ENCODE measurements around the gene DNAH6. TPM values are rescaled to one million over a fixed set of nuclear protein-coding genes. Genes with fewer than 3 reads are reported as not detected.

The DNAH6 gene
- total and polyA plus RNA-seq, 8 donors = 1.3 to 6.2 (median 3.6) TPM

GRCh38 chr2:84646514-84646913 is 130.2 kb downstream of the DNAH6 start:
- H3K27ac ChIP-seq = no peak overlapping the region
- H3K36me3 ChIP-seq = no peaks in the 10 kb centered on the region
- TF ChIP-seq, protein P1, sequence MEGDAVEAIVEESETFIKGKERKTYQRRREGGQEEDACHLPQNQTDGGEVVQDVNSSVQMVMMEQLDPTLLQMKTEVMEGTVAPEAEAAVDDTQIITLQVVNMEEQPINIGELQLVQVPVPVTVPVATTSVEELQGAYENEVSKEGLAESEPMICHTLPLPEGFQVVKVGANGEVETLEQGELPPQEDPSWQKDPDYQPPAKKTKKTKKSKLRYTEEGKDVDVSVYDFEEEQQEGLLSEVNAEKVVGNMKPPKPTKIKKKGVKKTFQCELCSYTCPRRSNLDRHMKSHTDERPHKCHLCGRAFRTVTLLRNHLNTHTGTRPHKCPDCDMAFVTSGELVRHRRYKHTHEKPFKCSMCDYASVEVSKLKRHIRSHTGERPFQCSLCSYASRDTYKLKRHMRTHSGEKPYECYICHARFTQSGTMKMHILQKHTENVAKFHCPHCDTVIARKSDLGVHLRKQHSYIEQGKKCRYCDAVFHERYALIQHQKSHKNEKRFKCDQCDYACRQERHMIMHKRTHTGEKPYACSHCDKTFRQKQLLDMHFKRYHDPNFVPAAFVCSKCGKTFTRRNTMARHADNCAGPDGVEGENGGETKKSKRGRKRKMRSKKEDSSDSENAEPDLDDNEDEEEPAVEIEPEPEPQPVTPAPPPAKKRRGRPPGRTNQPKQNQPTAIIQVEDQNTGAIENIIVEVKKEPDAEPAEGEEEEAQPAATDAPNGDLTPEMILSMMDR (IDR thresholded peaks at IDR 0.05) = no peak
- DNase-seq (no peak), ATAC-seq (no peak)
- H3K27me3 ChIP-seq = no peaks in the 10 kb centered on the region
- H3K4me1 ChIP-seq = no peaks in the 10 kb centered on the region
- peaks cover 0 to 3% of the 10 kb centered on the region in 2 donors for H3K9me3 ChIP-seq
- H3K4me3 ChIP-seq = no peak overlapping the region
- intact Hi-C loops (cut with DNase I) = no loop called here

DNA sequence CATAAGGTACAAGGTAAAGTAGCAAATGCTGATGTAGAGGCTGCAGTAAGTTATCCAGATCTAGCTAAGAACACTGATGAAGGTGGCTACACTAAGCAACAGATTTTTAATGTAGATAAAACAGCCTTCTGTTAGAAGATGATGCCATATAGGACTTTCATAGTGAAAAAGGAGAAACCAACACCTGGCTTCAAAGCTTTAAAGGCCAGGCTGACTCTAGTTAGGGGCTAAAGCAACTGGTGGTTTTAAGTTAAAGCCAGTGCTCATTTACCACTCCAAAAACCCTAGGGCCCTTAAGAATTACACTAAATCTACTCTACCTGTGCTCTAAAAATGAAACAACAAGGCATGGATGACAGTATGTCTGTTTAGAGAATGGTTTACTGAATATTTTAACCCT is 131.0 kb downstream of the DNAH6 start:
- H3K27me3 ChIP-seq = no peaks in the 10 kb centered on the region
- intact Hi-C loops (cut with DNase I) = no loop called here
- H3K36me3 ChIP-seq = no peaks in the 10 kb centered on the region
- H3K9me3 ChIP-seq = peaks cover 0 to 3% of the 10 kb centered on the region in 2 donors
- ATAC-seq (no peak), DNase-seq (no peak)
- TF ChIP-seq, protein P1 (IDR thresholded peaks at IDR 0.05) = no peak
- H3K27ac ChIP-seq = no peak overlapping the region
- no peak overlapping the region for H3K4me3 ChIP-seq
- no peaks in the 10 kb centered on the region for H3K4me1 ChIP-seq

DNA sequence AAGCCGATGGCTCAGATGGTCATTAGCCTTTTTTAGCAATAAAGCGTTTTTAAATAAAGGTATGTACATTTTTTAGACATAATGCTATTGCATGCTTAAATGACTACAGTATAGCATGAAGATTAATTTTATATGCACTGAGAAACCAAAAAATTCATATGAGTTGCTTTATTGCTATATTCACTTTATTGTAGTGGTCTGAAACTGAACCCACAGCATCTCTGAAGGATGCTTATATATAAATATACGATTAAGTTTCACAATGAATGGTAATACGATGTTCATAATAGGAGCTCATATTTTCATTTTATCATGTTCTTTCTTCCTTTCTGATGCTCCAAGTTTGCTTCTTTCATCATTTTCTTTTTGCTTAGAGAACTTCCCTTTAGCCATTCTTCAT is 132.8 kb downstream of the DNAH6 start:
- ATAC-seq (no peak), DNase-seq (no peak)
- no peaks in the 10 kb centered on the region for H3K4me1 ChIP-seq
- intact Hi-C loops (cut with DNase I) = no loop called here
- no peaks in the 10 kb centered on the region for H3K36me3 ChIP-seq
- H3K27me3 ChIP-seq = no peaks in the 10 kb centered on the region
- peaks cover 0 to 3% of the 10 kb centered on the region in 2 donors for H3K9me3 ChIP-seq
- TF ChIP-seq, protein P1 (IDR thresholded peaks at IDR 0.05) = no peak
- H3K27ac ChIP-seq = no peak overlapping the region
- H3K4me3 ChIP-seq = no peak overlapping the region

- DNase-seq (no peak), ATAC-seq (no peak)
- intact Hi-C loops (cut with DNase I) = no loop called here
- H3K27ac ChIP-seq = no peak overlapping the region
- H3K36me3 ChIP-seq = no peaks in the 10 kb centered on the region
- H3K9me3 ChIP-seq = peaks cover 0 to 3% of the 10 kb centered on the region in 2 donors
- no peaks in the 10 kb centered on the region for H3K27me3 ChIP-seq
- H3K4me1 ChIP-seq = no peaks in the 10 kb centered on the region
- TF ChIP-seq, protein P1 (IDR thresholded peaks at IDR 0.05) = no peak
- no peak overlapping the region for H3K4me3 ChIP-seq
Observed at GRCh38 chr2:84649487-84650142, 133.3 kb downstream of the DNAH6 start.

- Histone ChIP-seq H3K36me3 (no peaks in the 10 kb centered on the region), H3K9me3 (no peaks in the 10 kb centered on the region), H3K4me3 (no peak overlapping the region), H3K27ac (no peak overlapping the region), H3K4me1 (no peaks in the 10 kb centered on the region), H3K27me3 (no peaks in the 10 kb centered on the region)
- DNase-seq = no peak
- TF ChIP-seq, protein P1 (IDR thresholded peaks at IDR 0.05) = no peak
- intact Hi-C loops (cut with DNase I) = no loop called here
- ATAC-seq = no peak
Observed at GRCh38 chr2:84652431-84652830, 136.1 kb downstream of the DNAH6 start.

All from left lung (tissue), 10 donors.